Stimulated activated CD8-positive, alpha-beta memory T cell treated with anti-CD3 and anti-CD28 coated beads, Interleukin-4, amount 100 ng/mL, for 4 hours (primary cell): Measurements from ENCODE around the gene NFU1.

Source experiments
- DNase-seq, 2 donors: peaks; one replicate each; pipeline ENCODE4 v3.0.0-alpha.2; 2020; ENCODE audit warnings: low read depth in 2 of 2, low spot score in 1 of 2

The NFU1 gene

DNA sequence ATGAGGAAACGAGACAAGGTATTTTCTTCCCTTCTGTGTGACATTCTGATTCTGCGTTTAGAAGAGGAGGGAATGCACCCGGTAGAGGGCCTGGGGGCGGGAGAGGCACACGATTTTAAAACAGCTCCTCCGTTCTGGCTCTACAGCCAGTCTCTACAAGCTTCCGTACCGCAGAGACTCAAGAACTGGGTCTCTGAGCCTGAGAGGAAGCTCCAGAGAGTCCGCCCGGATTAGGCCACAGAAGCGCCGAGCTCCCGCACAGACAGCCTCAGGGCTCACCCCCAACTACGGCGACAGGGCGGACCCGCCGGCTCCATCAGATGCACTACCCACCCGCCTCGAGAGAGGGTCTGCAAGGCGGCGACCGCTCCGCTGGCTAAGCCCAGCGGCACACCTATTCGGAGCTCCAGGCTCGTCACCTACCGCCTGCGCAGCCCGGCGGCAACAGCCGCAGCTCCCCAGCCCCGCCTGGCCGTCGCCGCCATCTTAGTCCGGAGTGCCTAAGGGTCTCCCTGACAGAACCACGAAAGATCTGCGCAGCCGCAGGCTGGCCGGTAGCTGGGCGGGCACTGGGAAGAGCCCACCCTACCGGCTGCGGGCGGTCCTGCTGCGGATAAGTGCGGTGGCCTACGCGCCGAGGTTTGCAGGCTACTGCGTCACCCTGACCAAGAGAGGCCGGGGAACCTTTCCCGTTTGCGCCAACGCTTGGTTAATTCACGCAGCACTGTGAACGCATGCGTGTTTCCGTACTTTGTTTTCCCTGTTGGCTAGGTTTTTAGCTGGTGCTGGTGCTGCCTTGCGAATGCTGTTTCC is at the start of gene NFU1:
TSS of gene NFU1 (minus strand) at position 498 of the 813 bp plus-strand sequence. CDS start at position 485, 13 bp downstream.
- peak; percentile 46 to 80 for DNase-seq

DNA sequence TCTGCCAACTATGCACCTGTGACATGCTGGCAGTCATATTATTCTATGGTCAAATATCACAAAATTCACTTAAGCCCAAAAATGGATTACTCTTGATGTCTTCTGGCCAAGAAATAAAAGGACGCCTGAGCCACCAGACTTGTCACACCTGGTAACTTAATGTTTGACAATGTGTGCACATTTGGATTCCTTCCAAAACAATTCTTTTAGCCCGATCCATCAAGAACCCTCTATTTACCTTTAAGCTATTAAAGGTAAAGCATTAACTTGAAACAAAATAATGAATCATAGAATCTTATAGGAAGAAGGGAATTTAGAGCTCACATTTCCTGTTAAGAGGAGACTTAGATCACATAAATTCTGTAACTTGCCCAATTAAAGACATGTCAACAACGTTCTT is 46.5 kb upstream of the NFU1 start:
- DNase-seq = no peak

DNA sequence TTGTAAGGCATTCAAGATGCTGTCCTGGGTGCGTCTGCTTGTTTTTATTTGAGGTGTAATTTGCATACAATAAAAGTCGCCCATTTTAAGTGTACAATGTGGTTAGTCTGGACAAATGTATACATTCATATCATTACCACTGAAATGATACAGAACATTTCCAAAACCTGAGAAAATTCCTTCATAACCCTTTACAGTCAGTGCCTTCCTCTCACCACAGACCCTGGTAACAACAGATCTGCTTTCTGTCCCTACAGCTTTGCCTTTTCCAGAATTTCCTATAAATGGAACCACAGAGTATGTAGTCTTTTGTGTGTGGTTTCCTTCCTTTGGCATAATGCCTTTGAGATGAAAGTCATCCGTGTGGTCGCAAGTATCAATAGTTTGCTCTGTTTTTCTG is 45.8 kb upstream of the NFU1 start:
- DNase-seq = no peak

DNA sequence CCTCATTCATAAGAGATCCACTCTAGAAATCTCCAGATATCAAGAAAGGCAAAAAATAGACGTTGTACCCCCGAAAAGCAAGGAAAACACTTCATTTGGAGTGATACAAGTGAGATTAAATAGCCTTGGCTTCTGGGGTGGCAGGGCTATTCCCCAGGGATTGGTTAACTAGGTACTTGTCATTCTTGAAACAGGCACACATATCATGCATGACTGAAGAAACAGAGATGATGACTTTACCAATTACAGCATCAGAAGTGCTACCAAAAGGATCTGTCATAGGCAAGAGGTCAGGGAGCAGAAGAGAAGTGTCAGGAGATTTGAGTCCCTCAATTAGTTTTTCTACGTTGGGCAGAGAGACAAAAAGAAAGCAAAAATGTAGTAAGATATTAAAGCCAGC is 45.2 kb upstream of the NFU1 start:
- no peak for DNase-seq

DNA sequence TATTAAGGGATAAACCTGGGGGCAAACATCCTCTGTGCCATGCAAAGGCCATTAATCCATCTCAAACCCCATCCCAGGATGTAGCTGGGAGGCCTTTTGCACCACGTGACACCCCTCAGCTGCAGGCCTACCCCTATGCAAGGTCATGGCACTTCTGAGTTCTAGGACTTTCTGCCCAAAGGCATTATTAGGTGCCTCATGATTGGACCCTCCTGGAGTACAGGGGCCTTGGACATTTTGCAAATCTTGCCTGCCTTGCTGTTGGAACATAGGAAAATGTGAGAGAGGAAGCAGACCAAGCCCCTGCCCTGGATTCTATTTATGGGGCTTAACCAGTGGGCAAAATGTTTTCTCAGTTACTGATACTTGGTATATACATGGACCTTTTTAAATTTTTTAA is 44.2 kb upstream of the NFU1 start:
- DNase-seq = no peak

DNA sequence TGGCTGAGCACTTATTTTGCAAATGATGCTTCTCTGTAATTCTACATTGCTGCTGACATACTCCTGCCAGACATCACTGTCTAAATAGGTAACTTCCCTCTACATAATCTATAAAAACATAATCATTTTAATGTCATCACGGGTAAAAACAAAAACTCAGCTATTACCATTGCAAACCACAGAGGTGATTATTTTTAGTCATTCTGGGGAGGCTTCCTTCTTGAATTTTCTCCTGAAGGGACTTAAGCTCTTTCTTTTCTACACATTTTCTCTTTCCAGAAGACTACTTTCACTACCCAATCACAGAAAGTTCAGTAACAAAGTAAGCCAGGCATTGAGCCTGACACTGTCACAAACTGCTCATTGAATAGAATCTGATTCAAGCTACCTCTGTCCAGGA is 40.4 kb upstream of the NFU1 start:
- no peak for DNase-seq

DNA sequence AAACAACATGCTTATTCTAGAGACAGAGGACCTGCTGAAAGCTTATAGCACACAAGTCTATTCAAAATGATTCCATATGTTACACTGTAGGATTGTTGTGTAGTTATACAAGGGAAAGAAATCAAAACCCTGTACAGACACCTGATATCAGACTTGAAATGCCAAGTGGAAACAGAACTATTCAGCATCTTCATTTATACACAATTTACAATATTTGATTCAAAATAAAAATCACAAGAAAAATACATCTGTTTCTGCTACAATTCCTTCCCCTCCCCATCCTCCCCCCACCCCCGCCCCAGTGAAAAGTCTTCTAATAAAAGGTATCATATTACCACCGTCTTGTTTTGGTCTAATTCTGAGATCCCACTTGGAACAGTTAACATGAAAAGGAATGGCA is 37.5 kb upstream of the NFU1 start:
- DNase-seq = no peak

DNA sequence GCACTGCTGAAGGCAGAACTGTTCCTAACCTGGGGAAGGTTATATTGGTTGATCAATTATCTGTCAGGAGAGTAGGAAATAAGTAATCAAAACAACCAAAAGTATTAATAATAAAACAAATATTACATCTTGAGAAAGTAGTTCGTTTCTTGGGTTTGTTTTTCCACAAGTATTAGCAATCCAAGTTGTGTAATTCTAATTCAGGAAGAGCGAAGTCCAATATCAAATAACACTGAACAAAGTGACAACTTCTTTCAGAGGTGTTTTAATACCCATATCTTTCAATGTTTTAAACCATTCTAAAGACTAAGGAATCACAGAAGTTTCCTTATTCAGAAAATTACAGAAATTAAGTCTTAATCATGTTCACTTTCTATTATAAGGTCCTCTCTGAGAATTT is 34.6 kb upstream of the NFU1 start:
- no peak for DNase-seq

DNA sequence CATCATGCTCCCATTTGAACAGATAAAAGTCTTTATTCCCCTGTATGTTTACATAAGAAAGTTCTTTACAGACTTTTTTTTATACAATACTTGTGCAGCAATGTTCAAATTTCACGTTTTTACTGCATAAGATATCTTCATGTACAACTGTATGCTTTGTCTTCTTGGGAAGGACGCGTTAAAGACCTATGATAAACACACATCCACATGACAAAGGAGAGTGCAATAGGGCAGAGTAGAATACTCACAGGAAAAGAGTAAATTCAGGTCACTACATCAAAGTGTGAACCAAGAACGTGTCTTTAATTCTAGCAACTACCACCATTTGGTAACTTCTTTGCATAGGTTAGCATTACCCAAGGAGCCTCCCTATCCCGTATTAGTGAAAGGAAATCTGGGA is 33.7 kb upstream of the NFU1 start:
- no peak for DNase-seq

DNA sequence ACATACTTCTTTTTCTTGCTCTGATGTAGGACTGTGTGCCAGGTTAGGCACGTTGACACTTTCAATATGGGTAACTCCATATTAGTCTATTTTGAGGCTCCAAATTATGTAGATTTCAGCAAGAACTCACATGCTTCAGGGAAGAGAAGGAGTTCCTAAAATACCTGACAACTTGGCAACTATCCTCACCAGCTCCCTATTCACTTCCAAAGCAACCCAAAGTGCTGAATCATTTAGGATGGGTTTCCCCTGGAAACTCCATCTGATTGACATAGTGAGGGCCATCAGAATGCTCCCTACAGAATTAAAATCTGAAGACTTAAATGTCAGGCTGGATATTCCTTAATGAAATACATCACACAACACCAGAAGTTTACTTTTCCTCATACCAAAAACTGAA is 32.5 kb upstream of the NFU1 start:
- no peak for DNase-seq

DNA sequence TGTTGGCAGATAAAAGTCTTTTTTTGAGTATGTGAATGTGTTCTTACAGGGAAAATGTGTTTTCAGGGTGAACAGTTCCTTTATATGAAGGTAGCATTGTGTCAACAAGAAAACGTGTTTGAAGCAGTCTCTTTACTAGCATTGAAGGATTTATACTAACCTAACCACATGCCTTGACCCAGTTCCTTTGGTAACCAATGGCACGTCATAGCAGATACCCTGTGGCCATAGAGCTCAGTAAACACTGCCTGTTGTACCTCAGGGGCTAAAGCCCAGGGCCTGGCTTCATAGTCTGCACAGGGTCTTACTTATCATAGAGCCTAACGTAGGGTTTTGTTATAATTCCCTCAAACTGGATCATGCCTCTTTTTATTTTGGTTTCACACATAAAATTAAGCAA is 32.1 kb upstream of the NFU1 start:
- no peak for DNase-seq

DNA sequence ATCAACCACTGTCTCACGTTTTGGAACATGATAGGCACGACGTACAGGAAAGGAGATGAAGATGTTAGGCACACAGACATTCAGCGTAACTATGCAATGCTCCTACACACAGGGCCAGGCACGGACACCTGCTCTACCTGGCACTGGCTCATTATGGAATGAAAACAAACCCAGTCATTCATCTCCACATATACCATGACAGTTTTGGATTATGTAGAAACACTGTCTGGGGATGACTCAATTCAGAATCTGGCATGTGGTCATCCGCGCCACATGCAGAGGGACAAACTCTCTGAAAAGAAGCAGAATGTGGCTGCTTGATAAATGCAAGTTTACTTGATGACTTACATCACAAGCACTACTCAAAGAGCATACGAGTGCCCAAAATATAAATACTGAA is 29.5 kb upstream of the NFU1 start:
- no peak for DNase-seq

DNA sequence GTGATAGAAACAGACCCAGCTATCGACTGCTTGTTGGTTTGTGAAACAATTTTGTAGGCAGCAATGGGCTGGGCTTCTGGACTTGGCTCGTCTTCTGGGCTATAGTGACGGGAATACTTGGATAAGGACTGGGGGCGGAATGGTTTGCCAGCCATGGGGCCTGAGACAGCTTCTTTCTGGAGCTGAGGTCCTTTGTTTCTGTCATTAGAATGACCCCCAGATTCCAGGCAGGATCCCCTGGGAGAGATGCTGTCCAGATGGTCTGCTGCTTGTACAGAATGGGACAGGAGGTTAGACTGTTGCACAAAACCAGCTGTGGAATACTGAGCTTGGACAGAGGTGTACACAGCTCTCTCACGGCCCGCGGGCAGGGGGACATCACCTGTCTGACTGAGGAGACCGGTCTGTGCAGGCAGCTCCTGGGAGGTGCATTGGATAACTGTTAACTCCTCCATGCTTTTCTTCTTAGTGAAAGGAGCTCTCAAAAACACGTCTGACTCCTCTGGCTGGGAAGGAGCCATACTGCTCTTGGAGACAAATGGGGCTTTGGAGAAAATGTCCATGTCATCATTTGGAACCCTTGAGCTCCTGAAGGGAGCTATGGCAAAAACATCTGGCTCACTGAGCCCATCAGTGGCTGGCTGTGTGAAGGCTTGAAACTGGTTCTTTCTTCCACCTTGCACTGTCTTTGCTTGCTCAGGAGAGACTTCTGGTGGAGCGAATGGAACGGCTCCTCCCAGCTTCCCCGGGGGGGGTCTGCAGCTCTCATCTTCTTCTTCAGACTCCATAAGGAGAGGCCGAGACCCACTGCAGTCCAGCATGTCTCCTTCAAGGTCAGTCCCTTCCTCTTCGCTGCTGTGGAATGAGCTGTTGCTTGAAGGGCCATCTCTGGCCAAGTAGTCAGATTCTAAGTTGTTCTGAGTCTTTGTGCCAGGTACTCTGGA is 28.6 kb upstream of the NFU1 start:
- no peak for DNase-seq

DNA sequence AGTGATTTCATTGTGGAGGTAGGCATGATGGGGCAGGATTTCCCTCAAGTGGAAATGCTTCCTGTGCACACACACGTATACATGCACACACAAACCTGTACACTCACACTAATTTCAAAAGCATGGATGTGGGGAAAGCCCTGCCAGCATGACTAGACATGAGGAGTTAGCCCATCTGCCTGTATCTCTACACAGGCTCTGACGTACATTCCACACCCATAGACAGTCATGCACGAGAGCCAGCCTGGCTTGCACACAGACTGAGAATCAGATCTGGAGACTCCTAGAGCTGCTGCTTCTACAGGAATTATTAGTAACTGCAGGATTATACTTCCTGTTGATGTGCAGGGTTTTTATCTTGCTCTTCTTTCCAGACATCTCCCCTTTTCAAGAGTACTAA is 27.3 kb upstream of the NFU1 start:
- no peak for DNase-seq

DNA sequence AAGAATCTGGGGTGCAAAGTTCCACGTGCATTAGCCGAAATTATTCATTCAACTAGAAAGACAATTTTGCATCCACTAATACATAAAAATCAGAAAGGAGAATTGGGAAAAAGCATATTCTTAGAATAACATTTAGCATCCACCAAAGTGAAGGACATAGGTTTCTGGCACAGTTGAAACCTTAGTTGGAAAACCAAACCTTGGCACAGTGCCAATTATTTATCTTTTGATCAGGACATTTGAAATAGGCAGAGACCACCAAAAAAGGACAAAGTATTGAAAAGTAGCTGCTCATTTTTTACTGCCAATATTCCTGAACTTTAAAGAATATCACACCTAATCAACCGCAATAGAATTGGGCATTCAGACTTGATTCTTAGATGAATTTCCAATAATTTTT is 25.5 kb upstream of the NFU1 start:
- DNase-seq = no peak

DNA sequence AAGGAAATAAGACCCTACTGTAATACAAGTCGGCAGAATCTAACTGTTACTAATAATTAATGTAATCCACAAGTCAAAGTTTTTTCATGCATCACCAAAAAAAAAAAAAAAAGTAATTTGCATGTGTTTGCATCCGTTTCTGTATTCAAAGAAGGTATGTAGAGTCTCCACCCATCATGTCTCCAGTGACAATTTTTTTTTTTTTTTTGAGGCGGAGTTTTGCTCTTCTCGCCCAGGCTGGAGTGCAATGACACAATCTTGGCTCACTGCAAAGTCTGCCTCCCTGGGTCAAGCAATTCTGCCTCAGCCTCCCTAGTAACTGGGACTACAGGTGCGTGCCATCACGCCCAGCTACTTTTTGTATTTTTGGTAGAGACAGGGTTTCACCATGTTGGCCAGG is 24.2 kb upstream of the NFU1 start:
- no peak for DNase-seq

DNA sequence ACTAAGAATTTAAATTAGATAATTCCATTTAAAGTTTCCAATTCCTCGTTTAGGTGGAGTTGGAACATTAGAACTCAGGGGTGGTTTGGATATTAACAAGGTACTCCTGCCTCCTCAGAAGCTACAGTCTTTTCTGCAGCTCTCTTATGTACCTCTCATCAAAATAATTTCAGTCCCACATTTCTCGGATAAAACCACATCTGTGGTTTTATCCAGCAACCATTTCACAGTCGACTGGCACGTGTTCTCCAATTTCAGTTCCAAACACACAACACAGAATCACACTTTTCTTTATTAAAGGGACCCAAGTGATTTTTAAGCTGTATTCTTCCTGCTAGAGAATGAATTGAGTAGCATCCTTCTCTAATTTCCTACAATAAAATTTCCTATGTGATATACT is 22.7 kb upstream of the NFU1 start:
- no peak for DNase-seq

DNA sequence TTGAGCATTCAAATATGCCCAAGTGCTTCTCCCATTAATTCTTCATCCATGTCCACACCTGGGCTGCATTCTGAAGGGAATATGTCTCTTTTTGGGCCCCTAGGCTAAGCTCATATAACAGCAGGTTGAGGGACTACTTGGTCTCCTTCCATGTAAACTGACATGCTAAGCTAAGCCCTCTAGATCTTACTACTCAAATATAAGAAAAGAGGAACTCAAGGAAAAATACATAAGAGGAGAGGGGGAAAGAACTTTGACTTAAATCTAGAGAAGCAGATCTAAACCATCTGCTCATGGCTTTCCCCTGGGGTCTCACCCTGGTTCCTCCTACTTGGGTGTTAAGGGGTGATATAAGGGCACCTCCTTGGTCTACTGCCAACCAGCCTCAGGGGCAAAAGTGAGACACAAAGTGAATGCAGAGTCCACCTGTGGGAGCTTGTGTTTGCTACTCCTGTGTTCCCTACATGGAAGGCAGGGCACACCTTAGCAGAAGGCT is 19.8 kb upstream of the NFU1 start:
- DNase-seq = no peak

DNA sequence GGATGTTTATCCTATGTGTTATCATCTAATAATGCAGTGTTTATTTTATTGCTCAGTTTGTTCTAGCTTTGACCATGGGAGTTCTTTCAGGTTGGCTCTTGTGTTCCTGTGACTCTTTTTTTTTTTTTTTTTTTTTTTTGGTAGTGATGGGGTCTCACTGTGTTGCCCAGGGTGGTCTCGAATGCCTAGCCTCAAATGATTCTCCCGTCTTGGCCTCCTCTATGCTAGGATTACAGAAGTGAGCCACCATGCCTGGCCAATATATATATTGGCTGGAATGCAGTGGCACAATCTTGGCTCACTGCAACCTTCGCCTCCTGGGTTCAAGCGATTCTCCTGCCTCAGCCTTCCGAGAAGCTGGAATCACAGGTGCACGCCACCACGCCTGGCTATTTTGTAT is 18.9 kb upstream of the NFU1 start:
- DNase-seq = no peak

DNA sequence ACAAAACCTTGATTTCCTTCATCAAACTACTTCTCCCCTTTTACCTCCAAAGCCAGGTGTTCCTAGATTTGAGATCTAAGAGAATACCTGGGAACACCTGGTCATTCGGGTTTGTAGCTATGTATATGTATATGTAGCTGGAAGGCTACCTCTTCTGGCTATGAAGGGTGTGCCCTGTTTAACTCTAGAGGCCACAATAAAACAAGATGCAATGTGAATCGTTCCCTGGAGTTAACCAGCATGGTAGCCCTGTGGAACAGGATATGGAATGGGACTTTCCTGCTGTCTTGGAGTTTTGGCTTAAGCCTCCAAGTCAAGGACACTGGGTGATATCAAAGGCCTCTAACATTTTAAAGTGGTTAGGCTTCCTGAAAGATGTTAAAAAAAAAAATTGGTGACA is 17.7 kb upstream of the NFU1 start:
- DNase-seq = no peak

DNA sequence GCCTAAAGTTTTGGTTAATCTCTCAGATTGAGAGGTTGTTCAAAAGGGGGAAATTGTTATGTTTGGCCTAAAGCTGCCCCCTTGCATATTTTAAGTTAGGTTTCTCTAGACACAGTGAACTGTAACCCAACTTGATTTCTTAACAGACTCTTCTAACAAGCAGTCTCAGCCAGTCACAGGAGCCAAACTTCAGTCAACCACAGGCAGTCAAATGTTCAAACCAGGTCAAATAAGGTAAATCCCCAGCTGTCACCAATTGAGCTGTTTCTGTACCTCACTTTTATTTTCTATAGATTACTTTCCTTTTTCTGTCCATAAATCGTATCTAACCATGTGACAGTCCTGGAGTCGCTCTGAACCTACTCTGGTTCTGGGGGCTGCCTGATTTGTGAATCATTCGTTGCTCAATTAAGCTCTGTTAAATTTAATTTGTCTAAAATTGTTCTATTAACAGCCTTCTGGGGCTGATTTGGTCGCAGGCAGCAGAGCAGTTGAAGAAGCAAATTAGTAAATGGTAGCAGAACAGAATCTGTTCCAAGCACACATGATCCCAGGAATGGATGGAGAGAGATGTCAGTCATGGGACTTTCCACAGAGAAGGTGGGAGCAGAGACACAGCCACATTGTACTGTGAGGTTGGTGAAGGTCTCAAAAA is 16.4 kb upstream of the NFU1 start:
- no peak for DNase-seq

DNA sequence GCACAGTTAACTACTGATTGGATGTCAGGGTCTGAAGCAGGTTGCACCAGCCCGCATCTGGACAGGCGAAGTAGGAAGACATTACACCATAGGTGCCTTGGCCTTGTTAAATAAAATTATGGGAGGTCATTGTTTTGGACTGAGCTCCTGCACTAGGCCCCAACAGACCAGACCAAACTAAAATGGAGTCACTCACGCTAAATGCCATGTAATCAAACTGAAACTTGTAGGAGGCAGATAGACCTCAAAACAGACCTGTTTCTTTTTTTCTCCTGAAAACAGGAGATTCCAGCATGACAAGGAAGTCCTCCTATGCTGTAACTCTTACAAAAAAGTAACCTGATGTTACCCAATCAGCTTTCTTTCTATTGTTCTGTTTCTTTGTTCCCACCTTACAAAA is 15.5 kb upstream of the NFU1 start:
- no peak for DNase-seq
